HepG2 (cell line): Measurements from ENCODE around the gene CRIP1. TPM values are rescaled to one million over a fixed set of nuclear protein-coding genes. Genes with fewer than 3 reads are reported as not detected.

Source experiments
- ATF4 ChIP-seq, 2 experiments: fragments of 450-650 bp in 1 of 2; sonication (generic) in 1 of 2; formaldehyde crosslinking; IDR thresholded peaks; 2 replicates each; pipeline versions ENCODE4 v1.5.0 to v1.8.0; 2020 to 2022; ENCODE audit warnings: mild to moderate bottlenecking in 1 of 2, missing genetic modification reagents in 1 of 2
- ELF3 ChIP-seq: IDR thresholded peaks from 2 replicates; pipeline ENCODE4 v1.6.1; 2016; ENCODE audit warnings: missing genetic modification reagents, missing compliant biosample characterization
- FOXA1 ChIP-seq, 2 experiments: fragments of 450-650 bp in 1 of 2; sonication (generic) in 1 of 2; formaldehyde crosslinking in 1 of 2; IDR thresholded peaks; 2 replicates each; pipeline versions ENCODE4 v1.4.0 to v1.6.1; 2016 to 2020; ENCODE audit warnings: missing genetic modification reagents in 1 of 2
- HOXA5 ChIP-seq: sonication (generic); formaldehyde crosslinking; IDR thresholded peaks from 2 replicates; pipeline ENCODE4 v1.4.0; 2020; ENCODE audit warnings: missing genetic modification reagents
- MAFK ChIP-seq, 2 experiments: IDR thresholded peaks in 1 of 2; conservative IDR thresholded peaks in 1 of 2; 2 replicates each; pipeline ENCODE4 v1.6.1; 2011; ENCODE audit warnings: improper control_type of control experiment in 2 of 2, low read length in 2 of 2
- NAIF1 ChIP-seq: sonication (generic); formaldehyde crosslinking; IDR thresholded peaks from 2 replicates; pipeline ENCODE4 v1.5.0; 2020; ENCODE audit warnings: mild to moderate bottlenecking, missing genetic modification reagents, borderline replicate concordance
- NFIC ChIP-seq: IDR thresholded peaks from 2 replicates; pipeline ENCODE4 v1.6.1; 2012; ENCODE audit warnings: mild to moderate bottlenecking, low read length, inconsistent platforms
- RBM22 ChIP-seq: fragments of 200-400 bp; formaldehyde crosslinking; optimal IDR thresholded peaks from 2 replicates; pipeline ENCODE3; 2017; ENCODE audit warnings: mild to moderate bottlenecking, low read length, moderate library complexity
- SPEN ChIP-seq: sonication (generic); formaldehyde crosslinking; IDR thresholded peaks from 2 replicates; pipeline ENCODE4 v1.5.1; 2020; ENCODE audit warnings: low read depth, mild to moderate bottlenecking, missing genetic modification reagents
- TAF15 ChIP-seq: fragments of 200-400 bp; formaldehyde crosslinking; IDR thresholded peaks from one replicate; pipeline ENCODE4 v1.6.1; 2018; ENCODE audit warnings: mild to moderate bottlenecking, low read depth, low read length; ENCODE audit not compliant: poor library complexity, severe bottlenecking
- TBP ChIP-seq: sonication (generic); formaldehyde crosslinking; IDR thresholded peaks from 2 replicates; pipeline ENCODE4 v1.5.0; 2020; ENCODE audit warnings: missing genetic modification reagents
- TMF1 ChIP-seq: sonication (generic); formaldehyde crosslinking; IDR thresholded peaks from 2 replicates; pipeline ENCODE4 v1.8.1; 2022; ENCODE audit warnings: low read depth, missing genetic modification reagents
- TRIM24 ChIP-seq: sonication (generic); formaldehyde crosslinking; IDR thresholded peaks from 2 replicates; pipeline ENCODE4 v1.8.0; 2022; ENCODE audit warnings: mild to moderate bottlenecking, missing genetic modification reagents
- ZFP91 ChIP-seq: sonication (generic); formaldehyde crosslinking; IDR thresholded peaks from 2 replicates; pipeline ENCODE4 v1.9.0; 2022; ENCODE audit warnings: missing genetic modification reagents, mild to moderate bottlenecking, borderline replicate concordance
- ZNF235 ChIP-seq: sonication (generic); formaldehyde crosslinking; IDR thresholded peaks from 2 replicates; pipeline ENCODE4 v1.8.1; 2023; ENCODE audit warnings: mild to moderate bottlenecking, missing genetic modification reagents, borderline replicate concordance
- ZNF558 ChIP-seq: sonication (generic); formaldehyde crosslinking; IDR thresholded peaks from 2 replicates; pipeline ENCODE4 v1.9.0; 2022; ENCODE audit warnings: mild to moderate bottlenecking, missing genetic modification reagents, borderline replicate concordance
- ZNF691 ChIP-seq: sonication (generic); formaldehyde crosslinking; IDR thresholded peaks from 2 replicates; pipeline ENCODE4 v1.4.0; 2020; ENCODE audit warnings: missing genetic modification reagents, low read depth, mild to moderate bottlenecking, borderline replicate concordance
- ZNF777 ChIP-seq: sonication (generic); formaldehyde crosslinking; IDR thresholded peaks from 2 replicates; pipeline ENCODE4 v1.4.0; 2020; ENCODE audit warnings: missing genetic modification reagents
- ZNF781 ChIP-seq: sonication (generic); formaldehyde crosslinking; IDR thresholded peaks from 2 replicates; pipeline ENCODE4 v1.5.1; 2020; ENCODE audit warnings: borderline replicate concordance, mild to moderate bottlenecking, missing genetic modification reagents; ENCODE audit errors: not compliant biosample characterization
- polyA plus RNA-seq, 8 experiments: library from polyadenylated mRNA; depleted of rRNA in 3 of 8; stranded (reverse) in 7 of 8; unstranded in 1 of 8; fragments of >200 nt; fragmentation: Illumina TruSeq in 4 of 8; extraction: Trizol in 4 of 8; gene quantifications; 2 replicates each; pipeline versions ENCODE4 v1.2.1 to v1.2.3, GENCODE V29; 2011 to 2016; ENCODE audit warnings: low read depth in 4 of 8, missing spikeins in 1 of 8, mixed read lengths in 1 of 8; ENCODE audit not compliant: insufficient read depth in 1 of 8
- total RNA-seq, 5 experiments: library from RNA; depleted of rRNA; stranded (reverse); fragments of >200 nt; fragmentation: Illumina TruSeq; extraction: Trizol; gene quantifications; 2 replicates each; pipeline ENCODE4 v1.2.3, GENCODE V29; 2016; ENCODE audit warnings: low read depth in 1 of 5
- TF ChIP-seq, protein P1 (sequence below): sonication (generic); formaldehyde crosslinking; conservative IDR thresholded peaks from 2 replicates; pipeline ENCODE4 v1.8.0; 2022; ENCODE audit warnings: mild to moderate bottlenecking, moderate library complexity, missing genetic modification reagents

Gene CRIP1
- total and polyA plus RNA-seq, 2 of the 13 experiments (the other 11 are each of a cell fraction or from before 2014, with no cell fraction given): 53.9 to 59.5 TPM

- TF ChIP-seq ZFP91 (CRISPR knock-in tag): peak; percentile 35; the same call in 1 of the 2 replicates
- no peak for TF ChIP-seq TBP (CRISPR knock-in tag)
- no peak for TF ChIP-seq ELF3 (CRISPR knock-in tag)
- TF ChIP-seq TAF15: peak; percentile 67
- no peak for TF ChIP-seq TRIM24 (CRISPR knock-in tag)
- no peak for TF ChIP-seq HOXA5 (CRISPR knock-in tag)
- peak; percentile 59 for TF ChIP-seq ZNF781 (CRISPR knock-in tag)
- no peak for TF ChIP-seq NFIC
- no peak for TF ChIP-seq ZNF558 (CRISPR knock-in tag)
- TF ChIP-seq ZNF777 (CRISPR knock-in tag): no peak; the same call in 1 of the 2 replicates
- TF ChIP-seq SPEN (CRISPR knock-in tag): no peak
- no peak for TF ChIP-seq RBM22
- no peak for TF ChIP-seq ZNF691
- peak; percentile 52; the same call in 1 of the 2 replicates for TF ChIP-seq TMF1 (CRISPR knock-in tag)
- TF ChIP-seq FOXA1 (IDR thresholded peaks at IDR 0.05): no peak
- no peak for TF ChIP-seq FOXA1 (CRISPR knock-in tag; IDR thresholded peaks at IDR 0.05)
- TF ChIP-seq NAIF1 (CRISPR knock-in tag): no peak
- TF ChIP-seq, protein P1, sequence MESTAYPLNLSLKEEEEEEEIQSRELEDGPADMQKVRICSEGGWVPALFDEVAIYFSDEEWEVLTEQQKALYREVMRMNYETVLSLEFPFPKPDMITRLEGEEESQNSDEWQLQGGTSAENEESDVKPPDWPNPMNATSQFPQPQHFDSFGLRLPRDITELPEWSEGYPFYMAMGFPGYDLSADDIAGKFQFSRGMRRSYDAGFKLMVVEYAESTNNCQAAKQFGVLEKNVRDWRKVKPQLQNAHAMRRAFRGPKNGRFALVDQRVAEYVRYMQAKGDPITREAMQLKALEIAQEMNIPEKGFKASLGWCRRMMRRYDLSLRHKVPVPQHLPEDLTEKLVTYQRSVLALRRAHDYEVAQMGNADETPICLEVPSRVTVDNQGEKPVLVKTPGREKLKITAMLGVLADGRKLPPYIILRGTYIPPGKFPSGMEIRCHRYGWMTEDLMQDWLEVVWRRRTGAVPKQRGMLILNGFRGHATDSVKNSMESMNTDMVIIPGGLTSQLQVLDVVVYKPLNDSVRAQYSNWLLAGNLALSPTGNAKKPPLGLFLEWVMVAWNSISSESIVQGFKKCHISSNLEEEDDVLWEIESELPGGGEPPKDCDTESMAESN (CRISPR knock-in tag): 0 out of 2 replicates have a peak, but pooled peaks have one; percentile 61
- TF ChIP-seq ATF4 (CRISPR knock-in tag; IDR thresholded peaks at IDR 0.05): no peak
- TF ChIP-seq ZNF235 (CRISPR knock-in tag): no peak
- TF ChIP-seq MAFK (conservative IDR thresholded peaks at IDR 0.05 in 1 of 2, IDR thresholded peaks at IDR 0.05 in 1 of 2; ENCODE audit: low read length in 2 of 2): no peak
These were observed 8.7 kb downstream of the CRIP1 start (continued) for GRCh38 chr14:105495101-105495989.
